AG08396 (cell line): ENCODE data around the gene SPP1.
"Not testable (repeated sequence)": the region's sequence is repeated elsewhere in the genome, so short reads cannot be mapped to it uniquely, and the experiment has no call there.

Source experiments
- DNase-seq: peaks from one replicate; pipeline ENCODE4 v3.0.0; 2012; ENCODE audit warnings: low spot score, mixed read lengths

Gene SPP1

DNA sequence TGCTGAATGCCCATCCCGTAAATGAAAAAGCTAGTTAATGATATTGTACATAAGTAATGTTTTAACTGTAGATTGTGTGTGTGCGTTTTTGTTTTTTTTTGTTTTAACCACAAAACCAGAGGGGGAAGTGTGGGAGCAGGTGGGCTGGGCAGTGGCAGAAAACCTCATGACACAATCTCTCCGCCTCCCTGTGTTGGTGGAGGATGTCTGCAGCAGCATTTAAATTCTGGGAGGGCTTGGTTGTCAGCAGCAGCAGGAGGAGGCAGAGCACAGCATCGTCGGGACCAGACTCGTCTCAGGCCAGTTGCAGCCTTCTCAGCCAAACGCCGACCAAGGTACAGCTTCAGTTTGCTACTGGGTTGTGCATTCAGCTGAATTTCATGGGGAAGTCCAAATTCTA is at the start of gene SPP1:
Gene SPP1 (plus strand): TSS at position 249 of the 400 bp plus-strand sequence. CDS start 1,182 bp downstream, outside the sequence.
- no peak for DNase-seq

DNA sequence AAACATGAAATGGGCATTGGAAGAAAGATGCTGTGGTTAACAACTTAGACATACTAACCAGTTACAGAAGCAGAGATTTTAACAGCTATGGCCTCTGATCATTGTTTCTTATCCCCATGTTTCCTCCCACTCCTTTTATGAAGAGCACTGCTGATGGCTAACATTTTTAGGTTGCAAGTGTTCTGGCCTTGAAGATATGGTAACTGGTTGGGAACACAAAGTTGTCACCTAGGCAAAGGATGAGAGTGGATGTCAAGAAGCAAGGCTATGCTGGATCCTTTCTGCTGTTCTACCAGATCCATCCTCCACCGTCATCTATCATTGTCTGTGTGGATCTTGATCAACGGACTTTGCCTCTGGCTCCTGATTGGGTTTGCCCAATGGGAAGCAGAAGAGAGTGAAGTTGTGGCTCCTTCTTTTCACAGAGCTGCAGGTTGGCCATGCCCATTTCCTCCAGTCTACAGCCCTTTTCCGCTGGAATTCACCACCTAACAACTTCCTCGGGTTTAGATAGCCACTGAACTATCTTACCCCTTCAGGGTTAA is 48.9 kb upstream of the SPP1 start:
- no peak for DNase-seq

DNA sequence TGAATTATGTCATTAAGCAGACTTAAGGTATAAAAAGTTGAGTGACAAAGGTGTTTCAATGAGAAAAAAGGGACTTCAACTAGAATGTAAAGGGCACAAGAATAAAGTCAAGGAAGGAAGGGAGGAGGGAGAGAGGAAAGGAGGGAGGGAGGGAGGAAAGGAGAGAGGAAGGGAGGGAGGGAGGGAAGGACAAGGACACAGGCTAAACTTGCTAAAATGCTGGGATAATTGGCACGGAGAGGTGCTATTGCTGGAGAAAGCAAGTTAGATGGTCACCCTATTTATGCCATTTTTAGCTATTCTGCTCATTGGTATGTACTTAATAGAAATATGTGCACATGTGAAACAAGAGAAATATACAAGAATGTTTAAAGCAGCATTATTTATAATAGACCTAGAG is 44.9 kb upstream of the SPP1 start:
- DNase-seq = no peak

DNA sequence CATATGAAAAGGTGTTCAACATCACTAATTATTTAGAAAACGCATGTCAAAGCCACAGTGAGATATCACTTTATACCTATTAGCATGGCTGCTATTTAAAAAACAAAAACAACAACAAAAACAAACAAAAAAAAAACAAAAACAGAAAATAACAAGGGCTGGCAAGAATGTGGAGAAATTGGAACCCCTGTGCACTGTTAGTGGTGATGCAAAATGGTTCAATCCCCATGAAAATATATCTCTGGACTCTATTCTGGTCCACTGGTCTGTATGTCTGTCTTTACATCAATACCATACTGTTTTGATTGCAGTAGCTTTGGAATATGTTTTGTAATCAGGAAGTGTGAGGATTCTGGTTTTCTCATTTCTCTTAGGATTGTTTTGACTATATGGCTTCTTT is 43.6 kb upstream of the SPP1 start:
- DNase-seq = no peak

DNA sequence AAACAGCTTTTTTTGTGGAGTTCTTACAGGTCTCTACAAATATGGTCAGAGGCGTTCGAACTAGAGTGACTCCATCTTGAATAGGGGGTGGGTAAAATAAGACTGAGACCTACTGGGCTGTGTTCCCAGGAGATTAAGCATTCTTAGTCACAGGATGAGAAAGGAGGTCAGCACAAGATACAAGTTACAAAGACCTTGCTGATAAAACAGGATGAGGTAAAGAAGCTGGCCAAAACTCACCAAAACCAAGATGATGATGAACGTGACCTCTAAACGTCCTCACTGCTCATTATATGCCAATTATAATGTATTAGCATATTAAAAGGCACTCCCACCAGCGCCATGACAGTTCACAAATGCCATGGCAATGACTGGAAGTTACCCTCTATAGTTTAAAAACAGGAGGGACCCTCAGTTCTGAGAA is 42.8 kb upstream of the SPP1 start:
- DNase-seq = no peak

DNA sequence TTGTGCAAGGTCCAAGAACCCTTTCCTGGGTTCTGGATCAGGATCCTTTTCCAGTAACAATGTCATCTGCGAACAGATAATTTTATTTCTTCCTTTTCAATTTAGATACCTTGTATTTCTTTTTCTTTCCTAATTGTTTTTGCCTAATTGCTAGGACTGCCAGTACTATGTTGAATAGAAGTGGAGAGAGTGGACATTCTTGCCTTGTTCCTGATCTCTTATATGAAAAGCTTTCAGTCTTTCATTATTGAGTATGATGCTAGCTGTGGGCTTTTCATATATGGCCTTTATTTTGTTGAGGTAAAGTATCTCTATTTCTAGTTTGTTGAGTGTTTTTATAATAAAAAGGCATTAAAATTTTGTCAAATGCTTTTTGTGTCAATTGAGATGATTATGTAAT is 42.2 kb upstream of the SPP1 start:
- no peak for DNase-seq

DNA sequence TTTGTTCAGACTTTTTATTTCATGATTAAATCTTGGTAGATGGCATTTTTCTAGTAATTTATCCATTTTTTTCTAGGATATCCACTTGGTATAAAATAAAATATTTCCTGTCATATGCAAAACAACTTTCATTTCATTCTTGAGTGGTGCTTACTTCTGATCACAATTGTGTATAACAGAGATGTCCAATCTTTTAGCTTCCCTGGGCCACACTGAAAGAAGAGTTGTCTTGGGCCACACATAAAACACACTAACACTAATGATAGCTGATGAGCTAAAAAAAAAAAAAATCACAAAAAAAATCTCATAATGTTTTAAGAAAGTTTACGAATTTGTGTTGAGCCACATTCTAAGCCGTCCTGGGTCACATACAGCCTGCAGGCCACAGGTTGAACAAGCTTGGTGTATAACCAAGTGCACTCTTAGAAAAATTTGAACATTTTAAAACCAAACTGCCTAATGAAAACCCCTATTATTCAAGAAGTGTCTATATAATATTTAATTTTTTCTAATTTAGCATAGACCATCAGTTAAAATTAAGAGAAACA is 41.3 kb upstream of the SPP1 start:
- DNase-seq = no peak

DNA sequence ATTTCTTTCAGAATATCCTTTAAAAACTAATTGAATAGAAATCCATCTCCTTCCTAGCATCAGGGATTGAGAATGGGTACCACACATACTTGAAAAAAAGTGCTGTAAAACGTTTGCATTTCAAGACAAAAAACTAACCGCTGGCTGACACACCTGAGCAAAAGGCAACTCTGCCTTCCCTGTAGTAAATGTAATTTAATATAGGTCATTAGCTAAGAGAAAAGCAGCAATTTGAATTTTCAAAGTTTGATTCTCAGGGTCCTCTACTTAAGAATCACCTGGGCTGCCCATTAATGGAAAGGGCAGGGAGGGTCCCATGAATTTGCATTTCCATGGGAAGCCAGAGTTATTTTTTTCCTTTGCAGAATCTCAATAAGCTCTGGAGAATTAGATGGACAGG is 40.5 kb upstream of the SPP1 start:
- no peak for DNase-seq

DNA sequence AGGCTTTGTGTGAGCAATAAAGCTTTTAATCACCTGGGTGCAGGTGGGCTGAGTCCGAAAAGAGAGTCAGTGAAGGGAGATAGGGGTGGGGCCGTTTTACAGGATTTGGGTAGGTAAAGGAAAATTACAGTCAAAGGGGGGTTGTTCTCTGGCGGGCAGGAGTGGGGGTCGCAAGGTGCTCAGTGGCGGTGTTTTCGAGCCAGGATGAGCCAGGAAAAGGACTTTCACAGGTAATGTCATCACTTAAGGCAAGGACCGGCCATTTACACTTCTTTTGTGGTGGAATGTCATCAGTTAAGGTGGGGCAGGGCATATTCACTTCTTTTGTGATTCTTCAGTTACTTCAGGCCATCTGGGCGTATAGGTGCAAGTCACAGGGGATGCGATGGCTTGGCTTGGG is 39.6 kb upstream of the SPP1 start:
- not testable (repeated sequence) for DNase-seq

DNA sequence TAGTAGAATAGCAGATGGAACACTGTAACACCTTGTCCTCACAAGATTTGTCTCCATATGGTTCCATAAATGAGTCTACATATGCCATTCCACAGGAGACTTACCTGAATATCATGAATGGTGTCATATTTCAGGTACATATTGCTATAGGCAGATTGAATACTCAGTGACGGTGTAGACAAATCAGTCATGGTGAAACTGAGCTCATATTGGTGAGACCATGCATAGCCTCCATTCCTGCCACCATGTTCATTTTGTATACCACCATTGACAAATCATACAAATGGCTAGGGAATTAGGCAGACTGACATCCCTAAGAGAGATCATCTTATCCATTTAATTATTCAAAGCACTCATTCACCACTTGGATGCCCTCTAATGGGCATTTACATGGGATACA is 38.0 kb upstream of the SPP1 start:
- no peak for DNase-seq

DNA sequence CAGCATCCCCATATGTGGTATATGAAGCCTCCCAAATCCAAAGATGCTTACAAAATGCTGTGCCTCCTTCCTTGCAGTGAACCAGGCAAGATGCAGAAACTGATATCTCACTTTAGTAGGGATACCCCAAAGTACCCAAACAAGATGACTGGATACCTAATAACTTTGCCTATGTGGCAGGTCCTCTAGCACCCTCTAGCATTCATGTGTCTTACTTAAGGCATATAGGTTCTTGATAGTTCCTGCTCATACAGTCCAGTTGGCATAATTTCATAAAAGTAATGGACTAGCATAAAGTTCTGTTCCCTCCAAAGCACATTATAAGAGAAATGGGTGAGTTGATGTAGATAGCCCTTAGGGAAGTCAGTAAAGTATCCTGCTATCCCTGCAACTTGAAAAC is 36.8 kb upstream of the SPP1 start:
- no peak for DNase-seq

DNA sequence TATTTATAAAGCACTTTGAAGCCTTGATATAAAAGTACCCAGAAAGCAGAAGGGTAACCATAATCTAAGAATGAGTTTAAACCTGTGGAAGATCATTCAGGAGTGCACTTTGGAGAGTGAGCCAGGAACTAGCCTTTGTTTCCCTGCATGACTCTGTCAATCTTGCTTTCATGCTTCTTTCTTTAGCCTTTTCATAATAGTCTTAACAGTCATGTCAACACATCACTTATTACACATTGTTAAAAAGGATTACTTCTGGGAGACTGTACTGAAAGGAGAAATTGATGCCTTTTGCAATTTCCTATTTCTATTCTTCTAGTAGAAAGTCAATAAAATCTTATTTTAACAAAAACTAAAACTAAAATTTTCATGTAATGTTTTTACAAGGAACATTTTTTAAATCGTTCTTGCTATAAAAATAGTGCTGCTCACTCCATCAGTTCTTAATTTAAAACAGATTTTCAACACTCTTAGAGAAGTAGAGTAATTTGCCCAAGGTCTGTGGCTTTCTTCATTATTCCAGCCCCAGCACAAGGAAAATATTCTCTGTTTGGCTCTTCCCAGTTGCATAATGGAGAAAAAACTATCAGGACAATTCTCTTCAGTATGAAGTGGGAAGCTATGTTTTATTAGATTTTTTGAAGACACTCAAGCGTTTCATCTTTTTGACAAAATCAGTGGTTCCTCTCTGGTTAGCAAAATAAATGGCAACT is 35.4 kb upstream of the SPP1 start:
- no peak for DNase-seq

DNA sequence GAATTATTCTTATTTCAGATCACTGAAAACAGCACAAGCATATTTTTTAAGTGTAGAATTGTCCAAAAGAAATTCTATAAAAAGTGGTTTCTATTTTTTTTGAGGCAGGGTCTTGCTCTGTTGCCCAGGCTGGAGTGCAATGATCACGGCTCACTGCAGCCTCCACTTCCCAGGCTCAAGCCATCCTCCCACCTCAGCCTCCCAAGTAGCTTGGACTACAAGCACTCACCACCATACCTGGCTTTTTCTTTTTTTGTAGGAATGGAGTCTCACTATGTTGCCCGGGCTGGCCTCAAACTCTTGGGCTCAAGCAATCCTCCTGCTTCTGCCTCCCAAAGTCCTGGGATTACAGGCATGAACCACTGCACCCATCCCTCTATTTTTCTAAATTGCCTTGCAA is 34.7 kb upstream of the SPP1 start:
- not testable (repeated sequence) for DNase-seq

DNA sequence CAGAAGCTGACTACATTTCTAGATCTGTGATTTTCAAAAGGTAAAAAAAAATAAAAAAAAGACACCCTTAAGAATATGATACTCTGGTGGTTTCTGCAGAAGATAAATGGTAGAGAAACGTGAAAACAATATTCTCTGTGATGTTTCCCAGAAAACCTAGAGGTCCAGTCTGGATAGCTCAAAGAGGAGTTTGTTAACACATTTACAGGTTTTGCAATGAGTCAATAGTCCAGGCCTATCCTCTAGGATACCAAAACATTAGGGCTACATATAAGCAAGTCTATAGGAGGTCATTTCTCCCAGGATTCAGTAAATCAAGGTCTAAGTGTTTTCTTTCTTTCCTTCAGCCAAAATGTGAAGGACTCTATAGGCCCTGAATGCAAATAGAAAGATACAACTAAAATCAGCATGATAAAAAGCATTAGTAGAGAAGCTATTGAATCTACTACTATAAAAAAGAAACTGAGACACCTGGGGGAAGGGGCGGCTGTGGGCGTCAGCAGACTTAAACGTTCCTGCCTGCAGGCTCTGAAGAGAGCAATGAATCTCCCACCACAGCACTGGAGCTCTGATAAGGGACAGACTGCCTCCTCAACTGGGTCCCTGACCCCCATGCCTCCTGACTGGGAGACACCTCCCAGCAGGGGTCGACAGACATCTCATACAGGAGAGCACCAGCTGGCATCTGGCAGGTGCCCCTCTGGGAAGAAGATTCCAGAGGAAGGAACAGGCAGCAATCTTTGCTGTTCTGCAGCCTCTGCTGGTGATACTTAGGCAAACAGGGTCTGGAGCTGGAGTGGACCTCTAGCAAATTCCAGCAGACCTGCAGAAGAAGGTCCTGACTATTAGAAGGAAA is 33.7 kb upstream of the SPP1 start:
- no peak for DNase-seq

DNA sequence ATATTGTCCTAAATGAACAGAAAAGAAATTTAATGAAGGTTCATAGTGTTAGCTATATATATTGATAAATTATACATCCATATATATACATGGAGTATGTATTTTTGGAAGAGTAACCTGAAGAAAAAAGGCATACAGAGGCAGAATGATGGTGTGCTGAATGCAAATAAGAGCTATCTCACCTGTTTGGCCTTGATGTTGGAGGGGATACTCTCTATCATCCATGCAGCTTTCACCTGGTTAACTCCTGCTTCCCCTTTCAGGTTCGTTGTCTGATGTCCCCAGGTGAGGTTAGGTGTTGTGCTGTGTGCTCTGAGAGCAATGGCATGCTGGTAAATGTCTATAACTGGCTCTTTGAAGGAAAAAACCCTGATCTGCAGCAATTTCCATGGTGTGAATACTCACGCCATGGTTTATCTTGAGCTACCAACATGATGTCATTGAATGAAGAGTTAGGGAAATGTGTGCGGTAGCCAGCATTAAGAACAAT is 31.8 kb upstream of the SPP1 start:
- no peak for DNase-seq

DNA sequence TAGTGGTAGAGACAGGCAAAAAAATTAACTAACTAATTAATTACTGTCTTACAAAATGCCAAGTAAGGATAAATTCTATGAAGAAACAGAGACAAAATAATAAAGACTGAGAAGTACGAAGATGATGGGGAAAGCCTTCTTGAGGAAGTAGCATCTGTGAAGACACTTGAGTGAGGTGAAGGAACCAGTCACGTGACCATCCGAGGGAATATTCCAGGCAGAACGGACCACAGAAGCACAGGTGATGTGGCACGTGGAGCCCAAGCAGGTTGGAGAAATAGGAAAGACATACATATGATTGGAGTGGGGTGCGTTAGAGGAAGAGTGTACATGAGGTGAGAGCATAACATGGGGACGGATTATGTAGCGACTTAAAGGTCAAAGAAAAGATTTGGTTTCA is 30.5 kb upstream of the SPP1 start:
- DNase-seq = no peak

DNA sequence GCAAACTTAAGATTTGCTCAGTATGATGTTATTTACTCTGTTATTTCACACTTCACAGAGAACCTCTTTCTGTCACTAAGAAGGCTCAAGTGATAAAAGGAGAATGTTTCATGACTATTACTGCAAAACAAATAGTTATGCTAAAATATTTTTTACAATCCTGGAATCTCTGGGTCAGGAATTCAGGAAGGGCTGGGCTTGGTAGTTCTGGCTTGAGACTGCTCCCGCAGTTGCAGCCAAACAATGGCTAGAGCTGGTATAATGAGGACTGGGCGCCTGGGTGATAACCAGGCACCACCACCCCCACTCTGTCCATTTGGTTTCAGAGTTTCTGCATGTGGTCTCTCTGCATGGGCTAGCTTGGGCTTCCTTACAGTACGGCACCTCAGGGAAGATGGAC is 28.7 kb upstream of the SPP1 start:
- no peak for DNase-seq

DNA sequence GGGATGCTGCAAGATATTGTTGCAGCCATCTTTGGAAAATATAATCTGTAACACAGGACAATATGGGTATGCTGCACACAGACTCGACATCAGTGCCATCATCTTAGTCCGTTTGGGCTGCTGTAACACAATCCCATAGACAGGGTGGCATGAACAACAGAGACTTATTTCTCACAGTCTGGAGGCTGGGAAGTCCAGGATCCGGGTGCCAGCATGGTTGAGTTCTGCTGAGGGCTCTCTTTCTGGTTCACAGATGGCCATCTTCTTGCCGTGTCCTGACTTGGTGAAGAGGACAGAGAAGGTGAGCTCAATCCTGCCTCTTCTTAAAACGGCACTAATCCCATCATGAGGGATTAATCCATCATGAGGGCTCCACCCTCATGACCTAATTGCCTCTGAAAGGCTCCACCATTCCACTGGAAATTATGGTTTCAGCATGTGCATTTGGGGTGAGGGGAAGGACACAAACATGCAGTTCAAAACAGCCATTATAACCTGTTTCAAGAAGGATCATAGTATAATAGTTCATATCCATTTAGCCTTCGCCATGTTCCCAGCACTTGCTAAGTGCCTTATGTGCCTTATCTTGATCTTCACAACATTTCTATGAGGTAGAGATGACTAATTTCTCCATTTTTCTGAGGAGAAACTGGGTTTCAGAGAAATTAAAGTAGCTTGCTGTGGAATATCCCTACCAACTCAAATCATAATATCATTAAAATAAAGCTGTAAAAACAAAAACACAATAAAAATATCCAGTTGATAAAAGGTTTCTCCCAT is 27.9 kb upstream of the SPP1 start:
- DNase-seq = no peak

DNA sequence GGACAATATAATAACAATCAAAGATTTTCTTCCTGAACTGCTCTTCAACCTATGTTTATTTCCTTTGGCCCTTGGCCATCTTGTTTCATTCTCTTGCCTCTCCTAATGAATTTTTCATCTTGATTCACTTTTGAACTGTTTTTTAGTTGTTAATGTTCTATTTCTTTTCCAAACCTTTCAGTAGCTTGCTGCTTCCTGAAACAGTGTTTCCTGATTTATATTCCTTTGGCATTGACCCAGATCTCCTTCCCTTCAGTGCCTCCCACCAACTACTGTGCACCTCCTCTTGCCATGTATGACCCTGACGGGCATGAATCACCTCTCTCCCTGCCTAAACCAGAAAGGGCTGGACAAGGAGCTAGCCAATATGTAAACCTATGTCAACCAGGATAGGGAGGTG is 25.6 kb upstream of the SPP1 start:
- DNase-seq = no peak

DNA sequence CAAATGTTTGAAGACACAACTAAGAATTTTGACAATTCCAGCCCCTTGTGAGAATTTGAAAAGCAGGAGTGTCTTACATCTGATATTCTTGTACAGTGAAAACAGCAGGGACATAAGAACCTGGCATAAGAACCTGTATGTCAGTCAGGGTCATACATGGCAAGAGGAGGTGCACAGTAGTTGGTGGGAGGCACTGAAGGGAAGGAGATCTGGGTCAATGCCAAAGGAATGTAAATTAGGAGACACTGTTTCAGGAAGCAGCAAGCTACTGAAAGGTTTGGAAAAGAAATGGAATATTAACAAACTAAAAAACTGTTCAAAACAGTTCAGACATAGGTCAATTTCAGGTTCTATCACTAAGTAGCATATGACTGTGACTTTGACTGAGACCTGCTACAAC is 25.0 kb upstream of the SPP1 start:
- DNase-seq = no peak

DNA sequence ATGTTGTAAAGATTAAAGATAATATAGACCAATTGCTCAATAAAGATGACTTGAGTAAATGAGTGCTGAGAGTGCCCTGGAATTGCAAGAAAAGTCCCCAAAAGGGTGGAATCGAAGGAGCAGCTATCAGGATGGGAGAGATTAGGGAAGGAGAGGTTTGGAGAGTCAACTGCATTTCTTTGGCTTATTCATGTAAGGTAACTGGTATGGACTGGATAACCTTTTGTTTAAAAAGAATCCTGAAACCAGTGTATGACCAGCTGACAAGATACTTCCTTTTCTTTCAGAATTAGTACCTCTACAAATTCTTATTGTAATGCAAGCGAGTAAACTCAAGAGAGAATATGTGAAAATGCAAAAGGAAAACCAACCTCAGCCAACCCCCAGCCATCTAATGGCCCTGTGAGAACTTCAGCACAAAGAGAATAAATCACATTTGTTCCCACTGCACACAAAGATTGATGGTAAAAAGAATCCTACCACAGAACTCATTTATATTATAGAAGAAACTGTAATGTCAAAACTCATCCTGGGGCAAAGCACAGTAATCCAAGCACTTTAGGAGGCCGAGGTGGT is 24.5 kb upstream of the SPP1 start:
- DNase-seq = no peak

DNA sequence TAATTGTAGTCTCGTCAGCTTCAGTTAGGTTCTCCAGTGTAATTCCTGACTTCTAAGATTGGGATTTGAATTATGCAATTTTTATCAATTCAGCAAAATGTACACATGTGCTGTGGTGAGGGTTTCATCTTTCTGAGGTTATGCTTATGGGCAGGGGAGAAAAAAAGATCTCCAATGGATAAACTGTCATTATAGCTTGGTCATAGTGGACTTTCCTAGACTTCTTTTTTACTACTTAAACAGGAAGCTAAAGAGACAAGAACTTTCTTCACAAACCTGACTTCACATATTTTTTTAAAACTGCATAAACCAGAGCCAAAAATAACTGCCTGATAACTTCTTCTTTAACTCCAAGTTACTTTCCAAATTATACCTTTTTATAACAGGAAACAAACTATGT is 21.7 kb upstream of the SPP1 start:
- DNase-seq = no peak
